ENCODE measurements around the gene NRK.
"Not testable (repeated sequence)": the region's sequence is repeated elsewhere in the genome, so short reads cannot be mapped to it uniquely, and the experiment has no call there.

Gene NRK

GRCh38 chrX:105816517-105816916 lies 5.8 kb upstream of the NRK start:
- TF ChIP-seq CTCF (IDR thresholded peaks at IDR 0.05; ENCODE audit: low read length, missing control alignments): no peak
- H3K4me3 ChIP-seq (replicated peaks; ENCODE audit: low read depth, low read length): no peak overlapping the region
- DNase-seq (ENCODE audit: low read depth): no peak

- DNase-seq (ENCODE audit: low read depth): no peak
- TF ChIP-seq CTCF (IDR thresholded peaks at IDR 0.05; ENCODE audit: low read length, missing control alignments): no peak
- H3K4me3 ChIP-seq (replicated peaks; ENCODE audit: low read depth, low read length): no peak overlapping the region
Measured at GRCh38 chrX:105820247-105820646, 2.1 kb upstream of the NRK start.

GRCh38 chrX:105821471-105822121 lies 743 bp upstream of the NRK start:
- H3K4me3 ChIP-seq (replicated peaks; ENCODE audit: low read depth, low read length): peak overlapping the region; percentile 51
- TF ChIP-seq CTCF (IDR thresholded peaks at IDR 0.05; ENCODE audit: low read length, missing control alignments): no peak
- DNase-seq (ENCODE audit: low read depth): peak; percentile 35

- peak overlapping the region; percentile 51 for H3K4me3 ChIP-seq (replicated peaks; ENCODE audit: low read depth, low read length)
- TF ChIP-seq CTCF (IDR thresholded peaks at IDR 0.05; ENCODE audit: low read length, missing control alignments): no peak
- DNase-seq (ENCODE audit: low read depth): no peak
Measured at GRCh38 chrX:105823092-105823455, 735 bp downstream of the NRK start.

GRCh38 chrX:105829011-105829410 lies 6.7 kb downstream of the NRK start:
- DNase-seq (ENCODE audit: low read depth): no peak
- H3K4me3 ChIP-seq (replicated peaks; ENCODE audit: low read depth, low read length): no peak overlapping the region
- no peak for TF ChIP-seq CTCF (IDR thresholded peaks at IDR 0.05; ENCODE audit: low read length, missing control alignments)

GRCh38 chrX:105837232-105837631 lies 14.9 kb downstream of the NRK start:
- DNase-seq (ENCODE audit: low read depth): peak; percentile 90
- no peak for TF ChIP-seq CTCF (IDR thresholded peaks at IDR 0.05; ENCODE audit: low read length, missing control alignments)
- H3K4me3 ChIP-seq (replicated peaks; ENCODE audit: low read depth, low read length): no peak overlapping the region

- H3K4me3 ChIP-seq (replicated peaks; ENCODE audit: low read depth, low read length): no peak overlapping the region
- no peak for TF ChIP-seq CTCF (IDR thresholded peaks at IDR 0.05; ENCODE audit: low read length, missing control alignments)
- no peak for DNase-seq (ENCODE audit: low read depth)
Measured at GRCh38 chrX:105845631-105846030, 23.3 kb downstream of the NRK start.

GRCh38 chrX:105850100-105850499 lies 27.8 kb downstream of the NRK start:
- not testable (repeated sequence) for H3K4me3 ChIP-seq (replicated peaks; ENCODE audit: low read depth, low read length); DNase-seq (ENCODE audit: low read depth)

All from fibroblast of pulmonary artery (primary cell).